GM12878 (cell line): ENCODE data around the gene SLC38A1. TPM values are rescaled to one million over a fixed set of nuclear protein-coding genes. Genes with fewer than 3 reads are reported as not detected.

Experiments used
- ASH2L ChIP-seq: fragments of 300-600, 200-600 bp; sonication (generic); IDR thresholded peaks from 2 replicates; pipeline ENCODE4 v1.6.1; 2017; ENCODE audit warnings: low read depth, mild to moderate bottlenecking, borderline replicate concordance
- ATF2 ChIP-seq: IDR thresholded peaks from 2 replicates; pipeline ENCODE4 v1.6.1; 2012; ENCODE audit warnings: low read length, inconsistent platforms
- CBFB ChIP-seq: IDR thresholded peaks from 2 replicates; pipeline ENCODE4 v1.6.1; 2016; ENCODE audit warnings: antibody characterized with exemption, low read depth
- CREM ChIP-seq: IDR thresholded peaks from 2 replicates; pipeline ENCODE4 v1.6.1; 2014; ENCODE audit warnings: antibody characterized with exemption, low read depth
- DPF2 ChIP-seq: fragments of 450-650 bp; IDR thresholded peaks from 2 replicates; pipeline ENCODE4 v1.6.1; 2017; ENCODE audit warnings: mild to moderate bottlenecking
- EGR1 ChIP-seq, 2 experiments: IDR thresholded peaks; 1 replicate in 1 of 2; 2 replicates in 1 of 2; pipeline ENCODE4 v1.6.1; 2011 to 2012; ENCODE audit warnings: low read depth in 2 of 2, low read length in 2 of 2, borderline replicate concordance in 1 of 2, mild to moderate bottlenecking in 1 of 2, moderate library complexity in 1 of 2
- EZH2 ChIP-seq: IDR thresholded peaks from 2 replicates; pipeline ENCODE4 v1.6.1; 2012; ENCODE audit warnings: low read depth, mild to moderate bottlenecking, control low read depth, inconsistent platforms, low read length, borderline replicate concordance; ENCODE audit not compliant: control insufficient read depth
- HDGF ChIP-seq: fragments of 450-650 bp; IDR thresholded peaks from 2 replicates; pipeline ENCODE4 v1.6.1; 2016; ENCODE audit warnings: antibody characterized with exemption
- KDM1A ChIP-seq: fragments of 200-600 bp; sonication (generic); IDR thresholded peaks from 2 replicates; pipeline ENCODE4 v1.6.1; 2016; ENCODE audit warnings: borderline replicate concordance
- LARP7 ChIP-seq: fragments of 450-650 bp; IDR thresholded peaks from 2 replicates; pipeline ENCODE4 v1.6.1; 2017; ENCODE audit warnings: mild to moderate bottlenecking
- NKRF ChIP-seq: fragments of 450-650 bp; conservative IDR thresholded peaks from 2 replicates; pipeline ENCODE4 v1.6.1; 2017; ENCODE audit warnings: mild to moderate bottlenecking, moderate library complexity
- NR2C1 ChIP-seq: fragments of 450-650 bp; IDR thresholded peaks from 2 replicates; pipeline ENCODE4 v1.6.1; 2017; ENCODE audit warnings: antibody characterized with exemption, mild to moderate bottlenecking, moderate library complexity
- NRF1 ChIP-seq: conservative IDR thresholded peaks from 2 replicates; pipeline ENCODE4 v1.6.1; 2011; ENCODE audit warnings: mild to moderate bottlenecking, low read depth, low read length, improper control_type of control experiment
- POLR2AphosphoS2 ChIP-seq: IDR thresholded peaks from 2 replicates; pipeline ENCODE4 v1.6.1; 2011; ENCODE audit warnings: low read depth, mild to moderate bottlenecking, low read length, improper control_type of control experiment, moderate library complexity
- PRDM15 ChIP-seq: fragments of 450-650 bp; formaldehyde crosslinking; IDR thresholded peaks from 2 replicates; pipeline ENCODE4 v1.4.0; 2020; ENCODE audit warnings: mild to moderate bottlenecking, moderate library complexity
- RAD51 ChIP-seq: fragments of 450-650 bp; IDR thresholded peaks from 2 replicates; pipeline ENCODE4 v1.6.1; 2016; ENCODE audit warnings: moderate library complexity, mild to moderate bottlenecking, inconsistent platforms
- RBBP5 ChIP-seq: fragments of 200-600 bp; sonication (generic); conservative IDR thresholded peaks from 2 replicates; pipeline ENCODE4 v1.6.1; 2016
- ZNF687 ChIP-seq: fragments of 450-650 bp; IDR thresholded peaks from 2 replicates; pipeline ENCODE4 v1.6.1; 2017; ENCODE audit warnings: mild to moderate bottlenecking, moderate library complexity
- ZZZ3 ChIP-seq: IDR thresholded peaks from 2 replicates; pipeline ENCODE4 v1.6.1; 2011; ENCODE audit warnings: low read depth; ENCODE audit not compliant: control insufficient read depth, insufficient read length
- polyA plus RNA-seq, 11 experiments: library from polyadenylated mRNA; depleted of rRNA in 4 of 11; unstranded in 6 of 11; stranded (reverse) in 5 of 11; fragments of >200 nt; fragmentation: Nextera tagmentation in 4 of 11; fragmentation: Illumina TruSeq in 1 of 11; extraction: Ambion mirVana in 4 of 11; extraction: Trizol in 1 of 11; gene quantifications; 1 replicate in 1 of 11; 2 replicates in 10 of 11; pipeline versions ENCODE4 v1.2.1 to v1.2.3, GENCODE V29; 2011 to 2016; ENCODE audit warnings: inconsistent platforms in 2 of 11, missing spikeins in 2 of 11, low read depth in 1 of 11
- total RNA-seq, 4 experiments: library from RNA; depleted of rRNA in 3 of 4; stranded (reverse); fragments of >200 nt in 3 of 4; fragmentation: Illumina TruSeq in 1 of 4; extraction: Trizol in 1 of 4; gene quantifications; 2 replicates each; pipeline versions ENCODE4 v1.2.1 to v1.2.3, GENCODE V29; 2013 to 2021

The SLC38A1 gene
- total and polyA plus RNA-seq, 10 of the 15 experiments (the other 5 are each of a cell fraction or from before 2014, with no cell fraction given), result 38.1 to 191 (median 144) TPM

- TF ChIP-seq PRDM15 (CRISPR knock-in tag) (no peak), ZZZ3 (no peak), HDGF (no peak), ZNF687 (peak; percentile 29; the same call in 1 of the 2 replicates), NKRF (peak; percentile 37; the same call in 1 of the 2 replicates), CREM (no peak), POLR2AphosphoS2 (no peak), CBFB (no peak), LARP7 (no peak), KDM1A (no peak), DPF2 (0 out of 2 replicates have a peak, but pooled peaks have one; percentile 8), NRF1 (no peak), ASH2L (no peak), NR2C1 (no peak), RAD51 (peak; percentile 43; the same call in 1 of the 2 replicates), ATF2 (no peak), RBBP5 (no peak), EZH2 (no peak), EGR1 (IDR thresholded peaks at IDR 0.05; ENCODE audit: borderline replicate concordance in 1 of 2, low read depth in 2 of 2, low read length in 2 of 2) (no peak)
These were observed 792 bp upstream of the SLC38A1 start (continued) for GRCh38 chr12:46269429-46270241.
